Upper lobe of left lung (tissue), 6 donors: ENCODE measurements around the gene TMEM170A. TPM values are rescaled to one million over a fixed set of nuclear protein-coding genes. Genes with fewer than 3 reads are reported as not detected.
"Not testable (repeated sequence)": the region's sequence is repeated elsewhere in the genome, so short reads cannot be mapped to it uniquely, and the experiment has no call there.

Source experiments
- ATAC-seq, 2 donors: fragments of 200-7000 bp; cut with Tn5 transposase; one replicate each; pipeline ENCODE4 v1.9.1; 2022; ENCODE audit warnings: mild to moderate bottlenecking in 2 of 2, moderate library complexity in 2 of 2; ENCODE audit not compliant: low FRiP score in 2 of 2
- DNase-seq, 2 donors: peaks; one replicate each; pipeline ENCODE4 v3.0.0-alpha.2; 2019 to 2020
- H3K27ac ChIP-seq, 4 donors: fragments of 200-600 bp; sonication (generic); one replicate each; pipeline ENCODE4 v1.5.1; 2016 to 2019
- H3K27me3 ChIP-seq, 4 donors: fragments of 200-600 bp; sonication (generic); one replicate each; pipeline ENCODE4 v1.5.1; 2017 to 2019
- H3K36me3 ChIP-seq, 4 donors: fragments of 200-600 bp; sonication (generic); one replicate each; pipeline ENCODE4 v1.5.1; 2016 to 2019
- H3K4me1 ChIP-seq, 4 donors: fragments of 200-600 bp; sonication (generic); one replicate each; pipeline ENCODE4 v1.5.1; 2018 to 2019
- H3K4me3 ChIP-seq, 4 donors: fragments of 200-600 bp; sonication (generic); one replicate each; pipeline ENCODE4 v1.5.1; 2017 to 2019; ENCODE audit warnings: mild to moderate bottlenecking in 2 of 4, moderate library complexity in 1 of 4
- H3K9me3 ChIP-seq, 4 donors: fragments of 200-600 bp; sonication (generic); one replicate each; pipeline ENCODE4 v1.5.1; 2018 to 2019
- EP300 ChIP-seq, 4 donors: sonication (generic); formaldehyde crosslinking; IDR thresholded peaks; one replicate each; pipeline ENCODE4 v1.5.1; 2017; ENCODE audit warnings: antibody characterized with exemption in 4 of 4, control low read depth in 2 of 4
- POLR2A ChIP-seq, 4 donors: fragments of 450-650 bp; IDR thresholded peaks; one replicate each; pipeline ENCODE4 v1.5.1; 2016 to 2017; ENCODE audit warnings: antibody characterized with exemption in 4 of 4, mild to moderate bottlenecking in 2 of 4
- POLR2AphosphoS5 ChIP-seq, 2 donors: sonication (generic); formaldehyde crosslinking; IDR thresholded peaks; one replicate each; pipeline ENCODE4 v1.5.1; 2017; ENCODE audit warnings: antibody characterized with exemption in 2 of 2
- WGBS, 2 donors: methylation state at CpG; one replicate each; pipeline ENCODE4 v1.1.5; 2017 to 2018; 5-methylcytosine and 5-hydroxymethylcytosine counted together
- total RNA-seq, 6 donors: library from RNA; depleted of rRNA in 4 of 6; stranded (reverse); fragments of >200 nt in 4 of 6; gene quantifications; one replicate each; pipeline versions ENCODE4 v1.1.0 to v1.2.1, GENCODE V29; 2016 to 2021
- TF ChIP-seq, protein P1 (sequence below), 6 experiments: fragments of 450-650 bp in 4 of 6; fragments of 200-600 bp in 2 of 6; sonication (generic) in 2 of 6; IDR thresholded peaks; one replicate each; pipeline ENCODE4 v1.5.1; 2016 to 2019; ENCODE audit warnings: antibody characterized with exemption in 6 of 6
- donor health status: DM: no; HTN: no; CAD: no; lungs with moderate emphysema.
- donor health status: DM: no; HTN: yes; CAD: no; lungs with severe emphysema.

The TMEM170A gene
- total RNA-seq, 6 donors from 2014 or later, result 11.5 to 31.6 (median 25.5) TPM

DNA sequence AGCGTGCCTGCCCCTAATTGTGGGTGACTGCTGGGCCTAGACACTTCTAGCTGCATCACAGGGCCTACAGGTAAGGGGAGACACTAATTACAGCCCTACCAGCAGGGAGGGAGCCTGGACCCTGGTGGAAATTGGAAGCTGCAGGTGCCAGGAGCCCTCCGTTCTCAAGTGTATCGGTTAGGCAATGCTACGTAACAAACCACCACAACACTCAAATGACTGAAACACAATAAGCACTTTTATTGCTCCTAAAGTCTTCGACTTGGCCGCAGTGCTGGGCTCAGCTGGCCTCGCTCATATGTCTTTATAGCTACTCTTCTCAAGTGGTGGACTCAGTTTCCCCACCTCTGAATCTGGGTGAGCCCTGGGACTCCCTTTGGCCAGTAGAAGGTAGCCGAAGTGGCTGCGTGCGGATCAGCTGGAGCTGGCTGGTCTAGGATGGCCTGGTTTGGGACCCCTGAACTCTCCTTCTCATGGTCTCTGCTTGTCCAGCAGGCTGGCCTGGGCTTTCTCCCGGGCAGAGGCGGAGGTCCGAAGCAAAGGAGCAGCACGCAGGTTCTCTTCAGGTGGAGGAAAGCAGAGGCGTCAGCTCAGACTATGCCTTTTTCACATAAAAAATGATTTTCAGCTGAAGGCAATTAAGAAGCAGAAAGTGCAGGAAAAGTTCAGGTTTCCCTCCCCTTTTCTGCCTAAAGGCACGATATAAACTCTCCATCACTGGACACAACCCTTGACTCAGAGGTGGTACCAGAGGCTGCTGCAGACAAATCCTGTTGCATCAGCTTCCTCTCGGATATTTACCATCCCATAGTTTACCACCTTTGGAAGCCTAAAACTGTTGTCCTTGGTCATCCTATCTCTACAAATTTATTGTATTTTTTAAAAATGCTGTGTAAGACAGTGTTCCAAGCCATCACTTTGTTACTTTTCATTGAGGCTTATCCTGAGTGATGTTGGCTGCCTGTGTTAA, 8.7 kb upstream of the TMEM170A start:
- H3K36me3 ChIP-seq, result no peaks in the 10 kb centered on the region
- no peak overlapping the region for H3K27ac ChIP-seq
- ATAC-seq, result no peak
- H3K4me3 ChIP-seq, result no peak overlapping the region
- no peaks in the 10 kb centered on the region for H3K9me3 ChIP-seq
- H3K4me1 ChIP-seq, result no peaks in the 10 kb centered on the region
- no peaks in the 10 kb centered on the region for H3K27me3 ChIP-seq
- WGBS, 2 donors, result 92 to 93% methylated on average over 11 to 17 of the region's 17 CpGs
- TF ChIP-seq EP300 (IDR thresholded peaks at IDR 0.05) (no peak), POLR2A (IDR thresholded peaks at IDR 0.05) (no peak), POLR2AphosphoS5 (IDR thresholded peaks at IDR 0.05) (no peak)
- TF ChIP-seq, protein P1, sequence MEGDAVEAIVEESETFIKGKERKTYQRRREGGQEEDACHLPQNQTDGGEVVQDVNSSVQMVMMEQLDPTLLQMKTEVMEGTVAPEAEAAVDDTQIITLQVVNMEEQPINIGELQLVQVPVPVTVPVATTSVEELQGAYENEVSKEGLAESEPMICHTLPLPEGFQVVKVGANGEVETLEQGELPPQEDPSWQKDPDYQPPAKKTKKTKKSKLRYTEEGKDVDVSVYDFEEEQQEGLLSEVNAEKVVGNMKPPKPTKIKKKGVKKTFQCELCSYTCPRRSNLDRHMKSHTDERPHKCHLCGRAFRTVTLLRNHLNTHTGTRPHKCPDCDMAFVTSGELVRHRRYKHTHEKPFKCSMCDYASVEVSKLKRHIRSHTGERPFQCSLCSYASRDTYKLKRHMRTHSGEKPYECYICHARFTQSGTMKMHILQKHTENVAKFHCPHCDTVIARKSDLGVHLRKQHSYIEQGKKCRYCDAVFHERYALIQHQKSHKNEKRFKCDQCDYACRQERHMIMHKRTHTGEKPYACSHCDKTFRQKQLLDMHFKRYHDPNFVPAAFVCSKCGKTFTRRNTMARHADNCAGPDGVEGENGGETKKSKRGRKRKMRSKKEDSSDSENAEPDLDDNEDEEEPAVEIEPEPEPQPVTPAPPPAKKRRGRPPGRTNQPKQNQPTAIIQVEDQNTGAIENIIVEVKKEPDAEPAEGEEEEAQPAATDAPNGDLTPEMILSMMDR (IDR thresholded peaks at IDR 0.05), result no peak
- DNase-seq, result no peak

DNA sequence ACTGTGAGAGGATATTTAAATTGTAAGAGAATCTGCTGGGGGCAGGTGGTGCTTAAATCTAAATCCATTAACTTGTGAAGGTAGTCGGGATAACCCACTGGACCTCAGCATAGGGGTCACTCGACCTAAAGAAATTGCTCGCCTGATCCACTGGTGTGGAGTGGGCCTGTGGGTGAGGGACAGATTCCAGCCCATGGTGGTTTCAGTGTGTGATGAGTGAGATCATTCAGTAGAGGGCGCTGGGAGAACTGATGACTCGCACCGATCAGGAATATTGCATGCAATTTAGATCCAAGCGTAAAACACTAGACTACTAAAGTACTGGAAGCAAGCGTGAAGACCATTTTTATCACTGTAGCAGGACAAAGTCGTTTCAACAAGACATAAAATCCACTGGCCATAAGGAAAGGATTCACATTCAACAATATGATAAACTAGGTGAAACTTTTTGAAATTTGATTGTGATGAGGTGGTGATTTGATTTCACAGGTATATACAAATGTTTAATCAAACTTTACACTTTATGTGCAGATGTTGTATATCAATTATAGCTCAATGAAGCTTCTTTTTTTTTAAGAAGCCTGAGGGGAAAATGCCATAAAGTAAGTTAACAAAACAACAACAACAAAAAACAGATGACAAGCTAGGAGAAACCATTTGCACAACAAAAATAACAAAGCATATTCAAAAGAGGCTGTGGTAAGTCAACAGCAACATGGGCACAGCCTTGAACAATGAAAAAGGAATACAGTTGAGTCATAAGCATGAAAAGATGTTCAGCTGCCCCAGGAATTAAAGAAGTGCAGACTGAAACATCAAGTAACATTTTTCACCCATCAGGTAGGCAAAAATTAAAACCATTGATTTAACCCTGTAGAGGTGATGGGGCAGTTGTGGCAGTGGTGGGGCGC, 7.5 kb upstream of the TMEM170A start:
- TF ChIP-seq, protein P1 (IDR thresholded peaks at IDR 0.05), result peak; percentile 59 to 81 (median 74)
- TF ChIP-seq POLR2AphosphoS5 (IDR thresholded peaks at IDR 0.05), result no peak
- WGBS, 2 donors, result 15% methylated on average over 9 to 10 of the region's 10 CpGs
- peak in 1 of 2 donors; percentile 60 for DNase-seq

DNA sequence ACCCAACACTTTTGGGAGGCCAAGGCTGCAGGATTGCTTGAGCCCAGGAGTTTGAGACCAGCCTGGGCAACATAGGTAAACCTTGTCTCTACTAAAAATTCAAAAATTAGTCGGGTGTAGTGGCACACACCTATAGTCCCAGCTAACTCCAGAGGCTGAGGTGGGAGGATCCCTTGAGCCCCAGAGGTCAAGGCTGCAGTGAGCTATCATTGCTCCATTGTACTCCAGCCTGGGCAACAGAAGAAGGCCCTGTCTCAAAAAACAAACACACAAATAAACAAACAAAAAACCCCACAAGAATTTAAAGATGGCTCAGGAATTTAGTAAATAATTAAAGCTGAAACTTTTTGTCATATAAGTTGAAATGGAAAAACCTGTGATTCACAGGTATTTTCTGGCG, 2.3 kb upstream of the TMEM170A start:
- WGBS, 2 donors, result 90 to 92% methylated on average over 2 of the region's 2 CpGs
- ATAC-seq (no peak), DNase-seq (no peak)
- TF ChIP-seq POLR2AphosphoS5 (IDR thresholded peaks at IDR 0.05) (no peak), EP300 (IDR thresholded peaks at IDR 0.05) (no peak), POLR2A (IDR thresholded peaks at IDR 0.05) (no peak)
- TF ChIP-seq, protein P1 (IDR thresholded peaks at IDR 0.05), result no peak
- Histone ChIP-seq H3K36me3 (no peaks in the 10 kb centered on the region), H3K9me3 (no peaks in the 10 kb centered on the region), H3K4me3 (no peak overlapping the region), H3K4me1 (peaks cover 0 to 22% (median 7%) of the 10 kb centered on the region in 4 donors), H3K27me3 (no peaks in the 10 kb centered on the region), H3K27ac (no peak overlapping the region)

More for the DNA sequence above, 7.5 kb upstream of the TMEM170A start:
- no peak overlapping the region for H3K27ac ChIP-seq
- peak; percentile 75 to 92 for ATAC-seq
- no peaks in the 10 kb centered on the region for H3K36me3 ChIP-seq
- no peak overlapping the region for H3K4me3 ChIP-seq
- H3K9me3 ChIP-seq, result no peaks in the 10 kb centered on the region
- no peaks in the 10 kb centered on the region for H3K4me1 ChIP-seq
- no peaks in the 10 kb centered on the region for H3K27me3 ChIP-seq

DNA sequence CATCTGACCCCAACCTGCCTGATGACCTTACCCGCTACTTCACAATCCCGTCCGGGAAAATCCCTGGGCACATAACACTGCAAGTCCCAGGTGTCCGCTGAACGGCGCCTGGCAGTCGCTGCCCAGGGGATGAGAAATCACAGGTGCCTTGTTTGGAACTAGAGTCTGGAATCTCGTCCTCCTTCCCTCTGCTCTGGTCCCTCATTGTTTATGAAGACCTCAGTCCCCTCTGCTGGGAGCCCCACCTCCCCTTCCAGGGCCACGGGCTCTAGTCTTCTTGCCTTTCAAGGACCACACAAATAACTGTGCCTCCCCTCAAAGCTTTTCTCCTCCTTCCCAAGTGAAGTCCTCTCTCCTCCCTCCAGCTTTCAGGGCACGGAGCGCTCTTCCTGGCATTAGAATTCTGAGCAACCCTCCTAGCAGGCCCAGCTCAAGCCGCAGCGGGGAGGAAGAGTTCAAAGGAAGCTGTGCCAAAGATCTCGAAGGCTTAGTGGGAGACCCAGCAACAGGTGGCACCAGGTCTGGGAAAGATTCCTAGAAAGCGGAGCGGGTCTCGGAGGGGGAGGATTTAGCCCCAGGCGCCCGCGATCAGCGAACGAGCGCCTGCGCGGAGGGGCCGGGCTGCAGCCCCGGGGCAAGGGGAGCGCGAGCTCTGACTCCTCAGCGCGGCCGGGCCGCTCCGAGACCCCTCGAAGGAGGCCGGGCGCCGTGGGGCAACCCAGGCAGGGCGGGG, 934 bp downstream of the TMEM170A start:
- peak overlapping the region; percentile 86 to 98 (median 96) for H3K27ac ChIP-seq
- H3K9me3 ChIP-seq, H3K36me3 ChIP-seq, H3K27me3 ChIP-seq: not testable (repeated sequence)
- ATAC-seq (peak; percentile 2 to 26), DNase-seq (peak in 1 of 2 donors; percentile 91)
- 0 to 4% methylated on average over 7 to 39 of the region's 39 CpGs for WGBS, 2 donors
- peak overlapping the region; percentile 73 to 100 (median 96) for H3K4me3 ChIP-seq
- H3K4me1 ChIP-seq, result peaks cover 0 to 32% (median 10%) of the 10 kb centered on the region in 4 donors
